HG02973 (cell line): ENCODE results near the gene CALM3.
"Not testable (repeated sequence)": the region's sequence is repeated elsewhere in the genome, so short reads cannot be mapped to it uniquely, and the experiment has no call there.

ENCODE experiments used
- ATAC-seq: cut with Tn5 transposase; IDR thresholded peaks from one replicate; pipeline ENCODE4 v1.9.1; 2021; ENCODE audit warnings: moderate library complexity; ENCODE audit not compliant: unreplicated experiment

CALM3 gene

GRCh38 chr19:46614114-46614722, 13.1 kb downstream of the CALM3 start:
- no peak for ATAC-seq

GRCh38 chr19:46615966-46616365, 14.8 kb downstream of the CALM3 start:
- ATAC-seq = no peak

GRCh38 chr19:46616631-46617322, 15.6 kb downstream of the CALM3 start:
- ATAC-seq = no peak

- no peak for ATAC-seq
Measured at GRCh38 chr19:46617601-46618000, 16.5 kb downstream of the CALM3 start.

- ATAC-seq = peak; percentile 43
Measured at GRCh38 chr19:46618670-46619231, 17.6 kb downstream of the CALM3 start.

GRCh38 chr19:46620267-46620666, 19.1 kb downstream of the CALM3 start:
- no peak for ATAC-seq

GRCh38 chr19:46620716-46621115, 19.6 kb downstream of the CALM3 start:
- ATAC-seq = no peak

GRCh38 chr19:46621191-46622117, 20.3 kb downstream of the CALM3 start:
- no peak for ATAC-seq

GRCh38 chr19:46622118-46622446, 21.0 kb downstream of the CALM3 start:
- ATAC-seq = no peak

GRCh38 chr19:46623915-46624502, 22.9 kb downstream of the CALM3 start:
- no peak for ATAC-seq

GRCh38 chr19:46624958-46625661, 24.0 kb downstream of the CALM3 start, which contains the start of gene PTGIR:
Gene PTGIR (minus strand): TSS chr19:46625089. CDS start chr19:46624225, 864 bp downstream.
- ATAC-seq = no peak

GRCh38 chr19:46625731-46626130, 24.6 kb downstream of the CALM3 start:
- no peak for ATAC-seq

- no peak for ATAC-seq
Measured at GRCh38 chr19:46626446-46626845, 25.3 kb downstream of the CALM3 start.

GRCh38 chr19:46628970-46629369, 27.8 kb downstream of the CALM3 start:
- not testable (repeated sequence) for ATAC-seq

- no peak for ATAC-seq
Measured at GRCh38 chr19:46629546-46630025, 28.5 kb downstream of the CALM3 start.

GRCh38 chr19:46630586-46631205, 29.6 kb downstream of the CALM3 start:
- no peak for ATAC-seq

GRCh38 chr19:46631481-46631880, 30.4 kb downstream of the CALM3 start:
- no peak for ATAC-seq

- ATAC-seq = no peak
Measured at GRCh38 chr19:46633130-46633529, 32.0 kb downstream of the CALM3 start.

GRCh38 chr19:46634045-46634655, 33.0 kb downstream of the CALM3 start:
- ATAC-seq = peak; percentile 47
